OCI-LY1 (cell line): Measurements from ENCODE around the gene VPS52.

Source experiments
- CTCF ChIP-seq: fragments of 200-600 bp; sonication (generic), shearing (Covaris generic); IDR thresholded peaks from 2 replicates; pipeline ENCODE4 v1.5.1; 2017; ENCODE audit warnings: mild to moderate bottlenecking, antibody characterized with exemption, low read length, moderate library complexity, mixed read lengths
- EZH2 ChIP-seq: fragments of 200-600 bp; sonication (generic), shearing (Covaris generic); IDR thresholded peaks from 2 replicates; pipeline ENCODE4 v1.8.0; 2017; ENCODE audit warnings: borderline replicate concordance, mixed run types, mild to moderate bottlenecking, antibody characterized with exemption, low read length, moderate library complexity, mixed read lengths

GRCh38 chr6:33241968-33242367 lies 29.7 kb downstream of the VPS52 start:
- TF ChIP-seq CTCF: no peak
- no peak for TF ChIP-seq EZH2
